HG03060 (cell line): ENCODE data around the gene NKG7.

Experiments
- ATAC-seq: cut with Tn5 transposase; IDR thresholded peaks from one replicate; pipeline ENCODE4 v1.9.1; 2021; ENCODE audit warnings: low read depth, moderate number of reproducible peaks; ENCODE audit not compliant: unreplicated experiment

NKG7 gene

DNA sequence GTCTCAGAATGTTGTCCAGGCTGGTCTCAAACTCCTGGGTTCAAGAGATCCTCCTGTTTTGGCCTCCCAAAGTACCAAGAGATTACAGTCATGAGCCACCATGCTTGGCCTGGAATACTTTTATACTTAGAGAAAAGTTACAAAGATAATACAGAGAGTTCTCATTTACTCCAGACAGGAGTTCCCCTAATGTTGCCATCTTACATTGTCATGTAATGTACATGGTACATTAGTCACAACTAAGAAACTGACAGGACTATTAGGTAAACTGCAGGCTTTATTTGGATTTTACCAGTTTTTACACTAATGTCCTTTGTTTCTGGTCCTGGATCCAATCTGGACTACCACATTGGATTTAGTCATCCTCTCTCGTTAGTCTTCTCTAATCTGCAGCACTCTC is 20.2 kb upstream of the NKG7 start:
- ATAC-seq: no peak

DNA sequence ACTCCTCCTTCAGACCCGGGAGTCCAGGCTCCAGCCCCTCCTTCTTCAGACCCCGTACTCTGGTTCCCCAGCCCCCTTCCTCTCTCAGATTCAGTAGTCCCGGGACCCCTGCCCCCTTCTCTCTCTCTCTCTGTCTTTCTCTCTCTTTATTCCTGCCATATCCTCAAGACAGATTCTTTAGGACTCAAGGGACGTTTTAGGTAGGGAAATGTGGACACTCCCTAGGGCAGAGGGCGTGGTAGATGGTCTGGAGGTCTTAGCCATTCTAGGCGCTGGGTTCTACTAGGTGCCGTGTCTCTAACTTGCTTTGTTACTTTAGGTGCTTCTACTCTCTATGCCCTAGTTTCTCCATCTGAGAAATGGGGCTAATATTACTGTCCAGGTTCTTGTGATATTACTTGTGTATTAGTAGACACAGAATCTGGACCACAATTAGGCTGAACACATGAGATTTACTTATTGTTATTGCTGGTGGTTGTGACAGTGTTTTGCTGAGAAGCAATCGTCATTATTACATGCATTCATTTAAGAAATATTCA is 18.7 kb upstream of the NKG7 start:
- no peak for ATAC-seq

DNA sequence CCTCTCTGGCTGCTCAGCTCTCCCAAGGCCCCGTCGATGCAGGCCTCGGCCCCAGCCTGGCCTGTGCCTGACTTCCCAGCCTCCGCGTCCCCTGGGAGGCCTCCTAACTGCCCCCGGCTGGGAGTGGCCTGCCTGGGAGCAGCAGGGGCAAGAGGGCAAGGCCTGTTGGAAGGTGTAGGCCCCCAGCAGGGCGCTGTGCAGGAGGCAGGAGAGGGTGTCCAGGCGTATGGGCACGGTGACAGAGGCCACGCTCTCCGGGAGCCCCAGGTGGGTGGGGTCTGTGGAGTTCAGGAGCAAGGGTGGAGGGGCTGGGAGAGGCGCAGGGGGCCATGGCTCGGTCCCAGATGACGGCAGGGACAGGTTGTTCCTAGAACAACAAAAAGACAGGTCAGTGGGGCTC is 16.7 kb upstream of the NKG7 start:
- no peak for ATAC-seq

DNA sequence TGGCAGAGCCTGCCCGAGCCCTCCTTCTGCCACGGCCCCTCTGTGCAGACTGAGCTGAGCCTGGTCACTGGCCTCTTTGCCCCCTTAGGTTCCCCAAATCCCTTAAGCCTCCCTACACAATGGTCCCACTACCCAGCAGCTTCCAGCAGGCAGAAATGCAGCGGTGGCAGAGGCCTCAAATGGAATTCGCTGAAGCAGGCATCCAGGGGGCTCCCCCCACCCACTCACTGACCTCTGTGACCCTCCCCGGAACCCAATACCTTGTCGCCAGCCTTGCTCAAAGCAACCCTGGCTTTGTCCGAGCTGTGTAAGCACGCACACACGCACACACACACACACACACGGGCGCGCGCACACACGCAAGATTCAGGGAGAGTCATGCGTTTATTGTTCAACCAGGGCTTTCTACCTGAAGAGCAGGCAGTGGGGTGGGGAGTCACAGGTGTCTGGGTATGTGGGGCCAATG is 15.5 kb upstream of the NKG7 start, which contains the start of gene LIM2:
Gene LIM2 (minus strand): TSS at position 51 of the 466 bp plus-strand sequence. CDS start 531 bp downstream, outside the sequence.
- no peak for ATAC-seq

DNA sequence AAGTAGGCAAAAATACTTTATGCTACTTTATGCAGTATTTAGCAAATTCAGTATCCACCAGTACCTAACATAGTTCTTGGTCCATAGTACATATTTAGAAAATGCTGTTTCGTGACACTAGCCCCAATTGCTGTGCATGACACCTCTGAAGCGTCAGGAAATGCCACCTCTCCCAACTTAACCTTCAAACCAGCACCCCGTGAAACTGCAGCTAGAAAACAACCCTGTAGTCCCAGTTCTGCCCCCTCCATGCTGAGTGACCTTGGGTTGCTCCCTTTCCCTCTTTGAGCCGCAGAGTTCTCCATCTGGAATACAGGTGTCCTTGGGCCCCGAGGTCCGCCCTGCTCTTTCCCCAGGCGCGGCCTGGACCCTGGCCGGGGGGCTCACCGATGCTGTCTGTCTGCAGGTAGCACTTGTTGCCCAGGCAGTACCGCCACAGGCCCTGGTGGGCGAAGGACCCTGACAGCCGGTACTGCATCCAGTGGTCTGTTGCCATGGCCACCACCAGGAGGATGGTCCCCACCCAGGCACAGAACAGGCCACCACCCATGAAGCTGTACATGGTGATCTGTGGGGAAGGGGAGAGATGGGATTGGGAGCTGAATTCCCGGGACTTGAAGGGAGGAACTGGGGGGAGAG is 14.5 kb upstream of the NKG7 start:
- ATAC-seq: no peak

DNA sequence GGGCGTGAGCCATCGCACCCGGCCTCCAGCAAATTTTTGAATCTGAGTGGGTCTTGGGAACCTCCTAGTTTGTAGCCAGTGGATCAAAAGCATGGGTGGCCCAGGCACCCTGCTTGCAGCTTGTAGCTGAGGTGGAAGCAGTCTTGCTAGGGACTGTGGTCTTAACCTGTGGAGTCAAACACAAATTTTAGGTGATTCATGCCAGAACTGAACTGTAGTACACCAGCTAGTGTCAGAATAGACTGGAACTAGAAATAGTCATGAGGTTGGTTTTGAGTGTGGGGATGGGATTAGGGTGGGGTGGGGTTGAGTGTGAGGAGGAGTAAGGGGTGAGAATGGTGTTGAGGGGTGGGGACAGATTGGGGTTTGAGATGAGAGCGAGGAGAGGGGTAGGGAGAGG is 9.6 kb upstream of the NKG7 start:
- ATAC-seq: no peak

DNA sequence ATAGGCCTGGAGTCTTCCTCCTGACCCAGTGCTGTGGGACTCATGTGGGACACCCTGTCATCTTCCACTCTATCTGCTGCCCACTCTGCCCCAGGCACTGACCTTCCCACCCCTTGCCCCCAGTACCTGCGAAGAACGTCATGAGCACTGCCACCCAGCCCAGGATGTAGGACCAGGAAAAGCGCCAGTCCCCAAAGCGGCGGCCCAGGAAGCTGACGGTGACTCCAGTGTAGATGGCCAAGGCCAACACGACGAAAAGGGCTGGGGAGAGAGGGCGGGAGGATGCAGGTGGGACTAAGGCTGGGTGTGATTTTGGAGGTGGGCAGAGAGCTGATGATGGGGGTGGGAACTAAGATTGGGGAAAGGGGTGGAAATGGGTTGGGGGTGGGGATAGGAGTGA is 7.9 kb upstream of the NKG7 start:
- no peak for ATAC-seq

DNA sequence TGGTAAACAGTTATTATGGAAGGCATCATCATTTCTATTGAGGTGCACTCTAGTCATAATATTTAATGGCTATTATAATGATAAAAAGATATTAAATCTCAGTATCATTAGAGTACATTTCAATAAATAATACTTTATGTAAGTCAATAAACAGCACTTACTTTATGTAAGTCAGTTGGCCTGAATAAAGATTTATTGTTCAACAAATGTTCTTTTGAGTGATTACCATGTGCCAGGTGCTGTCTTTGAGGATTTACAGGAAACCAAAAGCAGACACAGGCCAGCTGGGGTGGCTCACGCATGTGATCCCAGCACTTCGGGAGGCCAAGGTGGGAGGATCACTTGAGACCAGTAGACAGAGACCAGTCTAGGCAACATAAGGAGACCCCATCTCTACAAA is 5.0 kb upstream of the NKG7 start:
- ATAC-seq: no peak

DNA sequence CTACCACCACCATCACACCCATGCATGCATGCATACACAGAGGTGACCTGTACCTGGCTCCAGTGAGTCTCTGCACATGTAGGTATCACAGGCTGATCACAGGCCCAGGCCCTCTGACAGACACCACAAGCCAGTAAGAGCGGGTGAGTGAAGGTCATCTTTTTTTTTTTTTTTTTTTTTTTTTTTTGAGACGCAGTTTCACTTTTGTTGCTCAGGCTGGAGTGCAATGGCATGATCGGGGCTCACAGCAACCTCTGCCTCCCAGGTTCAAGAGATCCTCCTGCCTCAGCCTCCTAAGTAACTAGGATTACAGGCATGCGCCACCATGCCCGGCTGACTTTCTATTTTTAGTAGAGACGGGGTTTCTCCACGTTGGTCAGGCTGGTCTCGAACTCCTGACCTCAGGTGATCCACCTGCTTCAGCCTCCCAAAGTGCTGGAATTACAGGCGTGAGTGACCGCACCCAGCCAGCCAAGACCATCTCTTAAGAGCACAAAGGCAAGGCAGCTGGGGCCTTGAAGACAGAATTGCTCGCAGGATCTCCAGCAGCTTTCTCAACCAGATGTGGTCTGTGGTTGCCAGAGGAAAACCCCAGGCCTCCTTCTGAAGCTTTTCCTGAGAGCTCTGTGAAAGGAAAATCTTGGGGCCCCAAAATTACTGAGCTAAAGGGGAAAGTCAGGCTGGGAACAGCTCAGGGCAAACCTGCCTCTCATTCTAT is 3.2 kb upstream of the NKG7 start:
- ATAC-seq: no peak

DNA sequence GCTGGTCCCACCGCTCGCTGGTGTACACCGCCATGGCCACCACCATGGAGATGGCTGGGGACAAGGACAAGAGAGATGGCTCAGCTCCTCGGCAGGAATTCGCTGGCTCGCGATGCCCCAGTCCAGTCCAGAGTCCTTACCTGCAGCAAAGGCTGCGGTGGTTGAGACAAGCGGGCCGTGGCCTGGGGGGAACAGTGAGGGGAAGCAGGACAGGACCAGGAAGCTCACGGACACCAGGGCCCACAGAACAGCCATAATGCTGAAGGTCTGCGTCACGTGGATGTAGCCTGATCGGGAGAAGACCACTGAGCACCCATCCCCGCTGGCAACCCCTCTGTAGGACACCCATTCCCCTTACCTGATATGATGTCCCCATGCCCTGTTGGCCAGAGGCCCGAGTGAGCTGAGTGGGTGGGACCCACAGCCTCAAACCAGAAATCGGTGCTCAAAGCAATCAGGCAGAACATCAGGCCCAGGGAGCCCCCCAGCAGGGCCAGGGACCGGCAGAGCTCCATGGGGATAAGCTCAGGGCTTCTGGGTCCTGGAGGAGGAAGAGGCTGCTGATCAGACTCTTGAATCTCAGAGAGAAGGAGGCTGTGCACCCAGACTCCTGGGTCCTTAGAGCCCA is 319 bp downstream of the NKG7 start:
- no peak for ATAC-seq

DNA sequence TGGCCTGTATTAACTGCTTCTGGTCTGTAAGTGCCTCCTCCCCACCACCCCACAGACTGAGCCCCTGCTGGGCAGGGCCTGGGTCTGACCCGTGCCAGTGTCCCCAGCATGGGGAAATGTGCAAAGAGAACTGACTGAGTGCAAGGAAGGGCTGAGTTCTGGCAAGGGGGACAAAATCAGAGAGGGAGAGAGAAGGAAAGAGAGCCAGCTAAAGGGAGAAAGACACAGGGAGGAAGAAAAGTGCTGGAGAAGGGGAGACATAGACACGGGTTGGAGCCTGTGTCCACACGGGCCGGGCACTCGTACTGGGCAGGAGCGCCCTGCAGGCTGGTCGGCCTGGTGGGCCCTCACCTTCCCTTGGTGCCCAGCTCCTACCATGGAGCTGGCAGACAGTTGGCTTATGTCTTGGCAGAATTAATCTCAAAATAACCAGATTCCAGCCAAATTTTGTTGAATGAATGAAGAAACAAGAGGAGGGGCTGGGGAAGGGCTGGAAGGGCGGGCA is 1.2 kb downstream of the NKG7 start:
- ATAC-seq: no peak

DNA sequence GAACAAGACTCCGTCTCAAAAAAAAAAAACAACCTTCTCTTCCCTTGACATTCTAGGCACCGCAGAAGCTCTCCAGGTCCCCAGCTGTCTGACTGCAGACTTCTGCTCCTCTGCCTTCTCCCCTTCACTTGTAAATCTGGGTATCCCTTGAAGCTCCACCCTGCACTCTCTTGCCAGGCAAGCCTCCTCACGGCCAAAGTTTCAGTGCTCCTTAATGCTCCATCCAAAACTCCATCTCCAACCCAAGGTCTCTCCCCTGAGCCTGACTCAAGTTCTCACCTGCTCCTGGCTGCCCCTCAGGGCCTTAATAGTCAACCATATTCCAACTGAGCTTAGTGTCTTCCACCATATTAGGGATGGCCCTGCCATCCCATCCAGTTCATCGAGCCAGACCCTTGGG is 2.2 kb downstream of the NKG7 start:
- ATAC-seq: no peak

DNA sequence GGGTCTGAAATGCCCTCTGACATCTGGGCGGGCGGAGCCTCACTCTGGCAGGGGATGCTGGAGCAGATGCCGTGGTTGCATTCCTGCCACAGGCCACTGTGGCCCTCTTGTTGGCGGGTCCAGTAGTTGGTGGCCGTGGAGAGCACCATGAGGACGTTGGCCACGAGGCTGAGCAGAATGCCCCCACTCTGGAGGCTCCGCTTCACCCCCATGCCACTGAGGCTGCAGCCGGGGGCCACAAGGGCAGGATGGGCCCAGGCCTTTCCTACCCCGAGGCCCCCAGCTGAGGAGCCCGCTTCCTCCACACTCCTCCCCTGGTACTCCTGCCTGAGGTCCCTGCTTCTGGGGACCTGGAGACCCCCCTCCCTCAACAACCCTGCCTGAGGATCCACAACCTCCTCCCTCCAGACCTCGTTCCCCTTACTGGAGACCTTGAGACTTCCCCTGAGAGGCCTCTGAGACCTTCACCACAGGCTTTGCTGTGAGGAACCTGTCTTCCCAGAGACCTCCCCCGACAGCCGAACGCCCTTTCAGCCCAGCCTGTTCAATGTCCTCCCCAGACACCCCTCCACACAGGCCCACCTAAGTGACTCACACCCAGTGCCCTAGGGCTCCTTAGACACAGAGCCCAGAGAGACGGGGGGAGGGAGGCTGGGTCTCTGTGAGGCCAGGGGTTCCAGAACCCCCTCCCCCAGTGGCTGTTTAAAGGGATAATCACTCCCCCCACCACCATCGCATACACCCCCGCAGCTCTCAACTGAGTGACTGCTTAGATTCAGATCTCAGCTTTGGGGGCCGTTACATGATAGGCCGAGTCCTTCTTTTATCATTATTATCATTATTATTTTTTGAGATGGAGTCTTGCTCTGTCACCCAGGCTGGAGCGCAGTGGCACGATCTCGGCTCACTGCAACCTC is 3.8 kb downstream of the NKG7 start, which contains the start of gene CLDND2:
Gene CLDND2 (minus strand): TSS at position 638 of the 917 bp plus-strand sequence. CDS start 426 bp downstream, at position 212.
- no peak for ATAC-seq

DNA sequence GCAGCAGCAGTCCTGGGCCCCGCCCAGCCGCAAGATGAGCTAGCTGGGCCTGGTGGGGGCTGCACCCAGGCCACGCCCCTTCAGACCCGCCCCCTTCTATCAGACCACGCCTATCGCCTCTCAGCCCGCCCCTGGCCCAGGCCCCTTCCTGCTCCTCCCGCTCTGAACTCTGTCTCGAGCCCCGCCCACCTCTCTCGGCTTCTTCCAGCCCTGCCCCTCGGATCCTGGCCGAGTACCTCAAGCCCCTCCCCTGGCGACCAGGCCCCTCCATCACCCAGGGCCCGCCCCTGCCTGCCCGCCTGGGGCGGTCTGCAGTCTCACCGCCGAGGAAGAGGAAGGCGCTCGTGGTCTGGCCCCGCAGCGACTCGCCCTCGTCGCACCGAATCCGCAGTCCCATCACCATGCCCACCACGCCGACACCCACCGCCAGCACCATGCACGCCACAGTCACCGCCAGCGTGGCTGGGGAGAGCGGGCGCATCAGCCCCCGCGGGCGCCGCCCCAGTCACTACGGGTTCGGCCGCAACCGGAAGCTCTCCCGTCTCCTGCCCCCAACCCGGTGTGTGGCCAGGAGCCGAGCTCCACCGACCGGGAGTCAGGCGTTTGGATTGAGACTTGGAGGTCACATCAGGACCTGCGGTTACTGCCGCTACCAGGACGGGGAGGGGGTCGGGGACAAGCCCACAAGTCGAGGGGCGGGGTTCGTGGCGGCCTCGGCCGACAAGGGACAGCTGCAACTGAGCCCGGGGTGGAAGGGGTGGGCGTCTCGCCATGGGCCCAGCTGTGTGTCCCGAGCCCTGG is 4.7 kb downstream of the NKG7 start:
- peak; percentile 41 for ATAC-seq

DNA sequence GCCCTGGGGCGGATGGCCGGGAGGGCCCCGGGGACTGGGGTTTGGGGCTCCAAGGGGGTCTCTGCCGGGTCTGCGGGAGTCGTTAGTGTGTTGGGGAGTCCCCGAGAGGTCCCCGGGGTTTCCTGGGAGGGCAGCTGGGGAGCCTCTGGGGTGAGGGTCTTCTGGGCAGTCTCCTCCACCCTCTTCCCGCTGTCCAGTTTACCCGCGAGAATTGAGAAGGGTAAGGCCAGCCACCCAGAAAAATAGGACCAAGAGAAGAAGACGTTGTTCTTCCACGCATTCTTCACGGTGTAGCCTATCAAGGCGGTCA is 5.2 kb downstream of the NKG7 start:
- no peak for ATAC-seq

DNA sequence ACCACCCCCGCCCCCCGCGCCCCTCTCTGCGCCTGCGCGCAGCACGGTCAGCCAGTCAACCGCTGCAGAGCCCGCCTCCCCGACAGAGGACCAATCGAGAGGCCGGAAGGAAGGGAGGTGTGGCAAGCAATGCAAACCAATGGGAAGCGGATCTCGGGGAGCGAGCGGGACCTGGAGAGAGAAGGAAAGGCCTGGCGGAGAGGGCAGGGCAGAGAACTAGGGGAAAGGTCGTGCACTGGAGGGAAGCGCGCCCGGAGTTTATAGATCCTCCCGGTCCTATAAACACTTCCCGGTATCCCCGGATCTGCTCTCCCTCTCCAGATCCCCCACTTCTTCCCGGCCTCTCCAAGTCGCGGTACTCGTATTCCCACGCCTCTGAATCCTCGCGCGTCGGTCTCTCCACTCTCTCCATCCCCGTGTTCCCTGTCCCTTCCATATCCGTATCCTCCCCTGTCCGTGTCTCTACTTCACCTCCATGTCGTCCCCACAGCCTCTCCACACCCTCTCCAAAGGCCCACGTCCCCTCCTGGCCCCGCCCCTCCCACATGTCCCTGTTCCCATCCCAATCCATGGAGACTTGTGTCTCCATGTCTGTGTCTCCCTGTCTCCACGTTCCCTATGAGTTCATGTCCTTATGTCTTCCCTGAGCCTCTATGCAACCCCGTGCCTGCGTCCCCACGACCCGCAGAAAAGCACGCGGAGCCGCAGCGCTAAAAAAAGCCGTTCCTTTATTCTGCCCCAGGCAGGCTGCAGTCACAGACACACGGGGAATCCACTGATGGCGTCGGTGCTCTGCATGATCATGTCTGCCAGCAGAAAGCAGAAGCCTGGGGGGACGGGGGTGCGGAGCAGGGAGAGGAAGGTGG is 5.8 kb downstream of the NKG7 start:
- peak; percentile 32 for ATAC-seq

DNA sequence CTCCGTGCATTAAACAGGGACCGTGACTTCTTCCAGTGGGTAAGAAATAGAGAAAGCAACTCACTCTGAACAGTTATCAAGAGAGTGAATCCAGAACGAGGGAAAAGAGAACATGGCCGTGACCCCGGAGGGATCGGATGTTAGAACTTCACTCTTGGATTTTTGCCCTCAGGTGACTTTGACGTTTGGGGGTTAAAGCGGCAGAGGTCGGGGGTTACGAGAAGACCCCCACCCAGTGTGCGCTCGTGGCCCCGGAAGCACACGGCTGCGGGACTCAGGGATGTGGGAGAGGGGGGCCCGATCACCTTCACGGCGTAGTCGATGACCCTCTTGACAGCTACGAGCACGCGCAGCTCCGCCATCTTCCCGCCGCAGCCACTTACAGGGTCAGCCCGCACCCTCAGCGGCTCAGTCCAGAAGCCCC is 6.5 kb downstream of the NKG7 start, which contains the start of gene ETFB:
Gene ETFB (minus strand): TSS at position 424 of the 424 bp plus-strand sequence. CDS start 62 bp downstream, at position 362.
- ATAC-seq: no peak

DNA sequence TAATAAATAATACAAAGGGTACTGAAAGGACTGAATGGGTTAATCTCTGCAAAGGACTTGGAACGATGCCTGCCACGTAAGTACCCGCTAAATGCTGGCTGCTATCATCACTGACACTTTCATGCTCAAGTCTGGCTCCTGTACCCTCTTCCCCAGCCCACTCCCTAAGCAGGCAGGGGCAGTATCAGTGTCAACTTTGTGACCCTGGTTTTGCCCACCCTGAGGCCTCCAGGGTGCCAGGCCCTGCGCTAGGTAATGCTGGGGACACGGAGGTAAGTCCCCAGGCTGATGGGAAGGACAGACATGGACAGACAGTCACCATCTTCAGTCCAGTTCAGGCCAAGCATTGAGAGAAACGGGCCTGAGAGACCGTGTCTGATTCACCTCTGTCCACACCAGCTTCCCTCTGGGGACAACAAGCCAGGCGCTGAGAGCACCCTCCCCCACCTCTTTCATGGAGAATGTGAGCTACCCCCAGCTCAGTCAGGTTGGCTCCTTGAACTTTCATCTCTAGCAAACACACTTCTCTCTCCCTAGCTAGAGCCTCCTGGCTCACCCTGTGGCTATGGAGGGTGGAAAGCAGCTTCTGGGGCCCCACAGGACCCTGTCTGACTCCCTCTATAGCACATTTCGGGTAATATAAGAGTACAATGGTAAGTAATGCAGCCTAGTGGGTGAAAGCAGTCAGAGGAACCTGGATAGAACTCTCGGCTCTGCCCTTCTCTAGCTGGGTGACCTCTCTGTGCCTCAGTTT is 7.1 kb downstream of the NKG7 start:
- ATAC-seq: no peak
